HG02642 (cell line): ENCODE measurements around the gene LRP1B.

Experiments used
- ATAC-seq: cut with Tn5 transposase; IDR thresholded peaks from one replicate; pipeline ENCODE4 v1.9.1; 2021; ENCODE audit warnings: mild to moderate bottlenecking; ENCODE audit not compliant: unreplicated experiment, poor library complexity

LRP1B gene

GRCh38 chr2:141709756-141710155 is 421.1 kb downstream of the LRP1B start:
- no peak for ATAC-seq

- no peak for ATAC-seq
Observed at GRCh38 chr2:141707486-141707885, 423.3 kb downstream of the LRP1B start.

DNA sequence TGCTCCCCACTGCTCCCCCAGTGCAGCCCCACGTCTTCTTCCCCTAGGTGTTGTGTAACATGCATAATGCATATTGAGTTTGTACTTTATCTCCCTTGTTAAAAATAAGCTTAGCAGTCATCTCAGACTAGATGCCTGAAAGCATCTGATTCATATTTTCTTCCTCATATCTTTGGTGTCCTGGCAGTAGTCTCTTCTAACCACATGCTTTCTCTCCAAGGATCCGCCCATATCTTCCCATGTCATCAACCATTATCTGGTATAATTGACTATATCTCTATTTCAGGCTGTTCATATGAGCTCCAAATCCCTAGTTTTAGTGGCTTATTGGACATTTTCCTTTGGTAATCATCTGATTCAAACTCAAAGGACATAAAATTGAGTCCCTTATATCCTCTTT is 426.3 kb downstream of the LRP1B start:
- ATAC-seq: no peak

DNA sequence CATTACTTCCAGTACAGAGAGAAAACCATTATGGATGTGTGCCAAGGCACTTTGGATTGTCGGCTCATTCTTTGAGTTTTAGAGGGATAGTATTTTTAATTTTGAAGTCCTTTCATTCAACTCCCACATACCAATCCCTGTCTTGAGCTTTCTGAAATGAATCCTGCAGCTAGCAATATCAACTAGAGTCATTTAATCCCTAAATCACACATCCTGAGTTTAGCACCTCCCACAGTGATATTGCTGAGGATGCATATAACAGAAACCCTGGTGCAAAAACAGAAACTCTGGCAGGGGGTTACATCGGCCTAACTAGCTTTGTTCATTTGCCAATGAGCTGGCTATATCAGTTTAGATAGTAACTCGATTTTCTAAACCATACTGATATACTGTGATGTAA is 427.3 kb downstream of the LRP1B start:
- ATAC-seq: no peak

DNA sequence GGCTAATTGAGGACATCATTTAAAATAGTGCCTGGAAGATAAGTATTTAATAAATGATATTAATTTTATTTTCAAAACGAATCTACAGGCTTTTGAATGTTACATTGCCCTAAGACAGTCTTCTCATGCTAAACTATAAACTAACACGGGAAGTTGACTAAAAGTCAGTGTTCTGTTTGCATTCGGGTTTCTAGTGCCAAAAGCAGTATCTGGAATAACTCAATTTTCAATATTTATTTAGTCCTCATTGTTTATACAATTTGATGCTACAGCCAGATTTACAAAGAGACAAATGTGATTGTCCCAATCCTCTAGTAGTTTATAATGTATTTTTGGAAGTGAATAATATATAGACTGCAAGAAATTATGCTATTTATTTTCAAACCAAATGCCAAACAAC is 429.2 kb downstream of the LRP1B start:
- ATAC-seq: no peak

- no peak for ATAC-seq
Observed at GRCh38 chr2:141699573-141699972, 431.2 kb downstream of the LRP1B start.

GRCh38 chr2:141698500-141698899 is 432.3 kb downstream of the LRP1B start:
- no peak for ATAC-seq

- no peak for ATAC-seq
Observed at GRCh38 chr2:141697035-141697434, 433.8 kb downstream of the LRP1B start.

GRCh38 chr2:141694180-141694579 is 436.6 kb downstream of the LRP1B start:
- ATAC-seq: no peak

- no peak for ATAC-seq
Observed at GRCh38 chr2:141692829-141693228, 438.0 kb downstream of the LRP1B start.

DNA sequence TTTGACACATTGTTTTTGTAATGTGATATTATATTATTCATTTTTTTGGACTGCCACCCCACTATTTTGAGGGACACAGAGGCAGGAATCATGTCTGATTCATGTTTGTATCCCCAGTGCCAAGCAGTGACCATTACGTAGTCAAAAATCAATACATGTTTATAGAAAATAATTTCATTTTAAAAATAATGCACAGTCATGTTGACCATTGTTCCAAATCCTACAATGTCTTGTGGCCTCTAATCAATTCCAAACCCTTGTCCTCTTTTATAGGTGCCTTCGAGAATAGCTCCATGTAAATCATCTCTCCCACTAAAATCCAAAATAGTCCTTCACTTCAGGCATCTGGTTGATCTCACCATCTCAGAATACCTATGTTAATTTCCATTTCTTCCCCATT is 454.7 kb downstream of the LRP1B start:
- no peak for ATAC-seq

GRCh38 chr2:141666191-141666590 is 464.6 kb downstream of the LRP1B start:
- ATAC-seq: no peak

- ATAC-seq: no peak
Observed at GRCh38 chr2:141660232-141660631, 470.6 kb downstream of the LRP1B start.

DNA sequence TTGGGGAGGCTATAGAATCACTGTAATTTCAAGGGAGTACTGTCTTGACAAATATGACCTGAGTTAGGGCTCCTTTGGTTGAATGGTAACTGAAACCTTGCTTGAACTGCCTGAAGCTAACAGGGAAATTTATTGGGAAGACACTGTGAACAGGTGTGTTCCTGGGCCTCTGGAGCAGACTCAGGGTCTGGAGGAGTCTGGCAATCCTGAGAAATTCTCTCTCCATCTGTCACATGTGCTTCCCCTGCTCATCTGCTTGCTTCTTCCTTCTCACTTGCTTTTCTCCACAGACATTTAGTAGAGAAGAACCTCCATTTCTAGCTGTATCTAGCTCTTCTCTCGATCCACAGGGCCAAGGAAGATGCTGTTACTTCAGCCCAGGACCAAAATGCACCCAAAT is 476.5 kb downstream of the LRP1B start:
- ATAC-seq: no peak

GRCh38 chr2:141653184-141653583 is 477.6 kb downstream of the LRP1B start:
- ATAC-seq: no peak

DNA sequence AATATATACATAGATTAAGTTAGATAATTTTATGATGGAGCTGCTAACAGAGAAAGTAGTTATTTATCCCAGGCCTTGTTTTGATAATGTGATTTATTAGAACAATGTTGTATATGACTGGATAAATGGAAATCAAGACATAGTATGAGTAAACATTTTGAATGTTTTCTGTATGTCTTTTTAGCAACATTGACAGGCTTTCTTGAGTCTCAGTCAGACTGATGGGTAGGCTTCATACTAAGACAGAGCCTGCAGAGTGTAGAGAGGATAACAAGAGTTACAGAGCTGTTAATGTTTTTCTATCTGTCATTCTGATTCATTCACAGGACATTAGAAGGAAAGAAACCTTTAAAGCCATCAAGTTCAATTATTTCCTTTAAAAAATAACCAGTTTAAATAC is 478.5 kb downstream of the LRP1B start:
- no peak for ATAC-seq

- no peak for ATAC-seq
Observed at GRCh38 chr2:141647353-141647752, 483.5 kb downstream of the LRP1B start.

GRCh38 chr2:141641462-141641861 is 489.4 kb downstream of the LRP1B start:
- ATAC-seq: no peak

GRCh38 chr2:141639809-141640208 is 491.0 kb downstream of the LRP1B start:
- no peak for ATAC-seq

DNA sequence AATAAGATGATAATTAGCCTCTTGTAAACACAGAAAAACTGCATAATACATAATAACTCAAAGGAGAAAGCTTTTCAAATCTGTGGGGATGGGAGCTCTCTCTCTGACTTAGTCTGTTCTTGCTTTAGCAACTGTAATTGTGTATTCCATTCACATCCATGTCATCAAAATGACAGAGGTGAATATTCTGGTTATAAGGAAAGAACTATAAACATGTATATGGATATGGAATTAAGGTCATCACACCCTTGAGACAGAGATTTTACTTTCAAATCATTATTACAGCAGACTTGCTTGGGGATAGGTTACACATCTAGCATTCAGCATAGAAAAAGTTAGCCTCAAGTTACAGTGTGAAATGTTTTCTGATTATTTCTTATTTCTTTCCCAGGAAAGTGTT is 497.7 kb downstream of the LRP1B start:
- no peak for ATAC-seq

DNA sequence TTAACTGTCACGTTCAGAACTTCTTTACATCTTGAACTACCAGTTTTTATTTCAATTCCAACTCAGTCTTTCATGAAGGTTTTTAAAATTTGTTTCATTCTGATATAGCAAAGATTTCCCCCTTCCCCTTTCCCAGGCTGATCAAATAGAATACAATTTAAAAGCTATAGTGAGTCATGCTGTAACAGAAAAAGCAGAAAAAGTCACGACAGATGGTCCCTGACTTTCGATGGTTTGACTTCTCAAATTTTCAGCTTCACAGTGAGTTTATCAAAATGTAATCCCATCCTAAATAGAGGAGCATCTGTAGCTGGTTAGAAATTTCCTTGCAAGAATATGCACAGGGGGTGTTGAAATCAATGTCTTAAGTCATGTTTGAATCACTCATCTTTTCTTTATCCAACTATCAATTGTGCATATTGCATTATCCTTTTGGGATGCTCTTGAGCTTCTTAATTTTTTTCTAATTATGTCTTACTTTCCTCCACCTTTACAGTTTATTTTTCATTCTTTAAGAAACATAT is 500.3 kb downstream of the LRP1B start:
- ATAC-seq: no peak

- no peak for ATAC-seq
Observed at GRCh38 chr2:141620372-141620771, 510.4 kb downstream of the LRP1B start.

- no peak for ATAC-seq
Observed at GRCh38 chr2:141618457-141618856, 512.4 kb downstream of the LRP1B start.
